Ascending aorta (tissue), 2 donors: ENCODE results near the gene PHKA2. TPM values are rescaled to one million over a fixed set of nuclear protein-coding genes. Genes with fewer than 3 reads are reported as not detected.

Experiments used
- DNase-seq, 2 donors: peaks; one replicate each; pipeline ENCODE4 v3.0.0-alpha.2; 2019; ENCODE audit warnings: low spot score in 2 of 2
- H3K27ac ChIP-seq, 2 donors: fragments of 200-600 bp; sonication (generic); one replicate each; pipeline ENCODE4 v1.5.1; 2016 to 2017; ENCODE audit warnings: mild to moderate bottlenecking in 1 of 2
- H3K27me3 ChIP-seq: fragments of 200-600 bp; sonication (generic); one replicate; pipeline ENCODE4 v1.5.1; 2017
- H3K36me3 ChIP-seq, 2 donors: fragments of 200-600 bp; sonication (generic); one replicate each; pipeline ENCODE4 v1.5.1; 2016
- H3K4me1 ChIP-seq, 2 donors: fragments of 200-600 bp; sonication (generic); one replicate each; pipeline ENCODE4 v1.5.1; 2016 to 2017; ENCODE audit warnings: mild to moderate bottlenecking in 1 of 2
- H3K4me3 ChIP-seq, 2 donors: fragments of 200-600 bp; sonication (generic); one replicate each; pipeline ENCODE4 v1.5.1; 2016 to 2017; ENCODE audit warnings: mild to moderate bottlenecking in 1 of 2
- H3K9me3 ChIP-seq, 2 donors: fragments of 200-600 bp; sonication (generic); one replicate each; pipeline ENCODE4 v1.5.1; 2016
- intact Hi-C: fragments of 100-400 bp; cut with DNase I; formaldehyde crosslinking; loops from one replicate; pipeline ENCODE4 v1.15.1; 2023
- total RNA-seq: library from RNA; depleted of rRNA; stranded (reverse); fragments of >200 nt; gene quantifications from one replicate; pipeline ENCODE4 v1.1.0, GENCODE V29; 2016
- TF ChIP-seq, protein P1 (sequence below), 3 experiments: fragments of 200-600 bp in 2 of 3; fragments of 450-650 bp in 1 of 3; sonication (generic) in 2 of 3; IDR thresholded peaks; one replicate each; pipeline ENCODE4 v1.5.1; 2016 to 2019; ENCODE audit warnings: antibody characterized with exemption in 3 of 3, mild to moderate bottlenecking in 1 of 3, moderate library complexity in 1 of 3

The PHKA2 gene
- total RNA-seq, 1 donor from 2014 or later: 16.0 TPM

GRCh38 chrX:18931972-18932371, 51.9 kb downstream of the PHKA2 start:
- Histone ChIP-seq H3K27me3 (no peaks in the 10 kb centered on the region), H3K4me3 (no peak overlapping the region), H3K4me1 (no peaks in the 10 kb centered on the region), H3K36me3 (peaks cover 0 to 7% of the 10 kb centered on the region in 2 donors), H3K9me3 (no peaks in the 10 kb centered on the region), H3K27ac (no peak overlapping the region)
- no peak for DNase-seq
- intact Hi-C loops: loop anchor here (5.0 kb wide), 2 partner anchors 185 to 400 kb away; no protein-coding TSS in a partner anchor
- TF ChIP-seq, protein P1, sequence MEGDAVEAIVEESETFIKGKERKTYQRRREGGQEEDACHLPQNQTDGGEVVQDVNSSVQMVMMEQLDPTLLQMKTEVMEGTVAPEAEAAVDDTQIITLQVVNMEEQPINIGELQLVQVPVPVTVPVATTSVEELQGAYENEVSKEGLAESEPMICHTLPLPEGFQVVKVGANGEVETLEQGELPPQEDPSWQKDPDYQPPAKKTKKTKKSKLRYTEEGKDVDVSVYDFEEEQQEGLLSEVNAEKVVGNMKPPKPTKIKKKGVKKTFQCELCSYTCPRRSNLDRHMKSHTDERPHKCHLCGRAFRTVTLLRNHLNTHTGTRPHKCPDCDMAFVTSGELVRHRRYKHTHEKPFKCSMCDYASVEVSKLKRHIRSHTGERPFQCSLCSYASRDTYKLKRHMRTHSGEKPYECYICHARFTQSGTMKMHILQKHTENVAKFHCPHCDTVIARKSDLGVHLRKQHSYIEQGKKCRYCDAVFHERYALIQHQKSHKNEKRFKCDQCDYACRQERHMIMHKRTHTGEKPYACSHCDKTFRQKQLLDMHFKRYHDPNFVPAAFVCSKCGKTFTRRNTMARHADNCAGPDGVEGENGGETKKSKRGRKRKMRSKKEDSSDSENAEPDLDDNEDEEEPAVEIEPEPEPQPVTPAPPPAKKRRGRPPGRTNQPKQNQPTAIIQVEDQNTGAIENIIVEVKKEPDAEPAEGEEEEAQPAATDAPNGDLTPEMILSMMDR (IDR thresholded peaks at IDR 0.05): peak; percentile 7 to 34 (median 7)

- peaks cover 0 to 15% of the 10 kb centered on the region in 2 donors for H3K36me3 ChIP-seq
These were observed 54.1 kb downstream of the PHKA2 start for GRCh38 chrX:18929775-18930174.

DNA sequence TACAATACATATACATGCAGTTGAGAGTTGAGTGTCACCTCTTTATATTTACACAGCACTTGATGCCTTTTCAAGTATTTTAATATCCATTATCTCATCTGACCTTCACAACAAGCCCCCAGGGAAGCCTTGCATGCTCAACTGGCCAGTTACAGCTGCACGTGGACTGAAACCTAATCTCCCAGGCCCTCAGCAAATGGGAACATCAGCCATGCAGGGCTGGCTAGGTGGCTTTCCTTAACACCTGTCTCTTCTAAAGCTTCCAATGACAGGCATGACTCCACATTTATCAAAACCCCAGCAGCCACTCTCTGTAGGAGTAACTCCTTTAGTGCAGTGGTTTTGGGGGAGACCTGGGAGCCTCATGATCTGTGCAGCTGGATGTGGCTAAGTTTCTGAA, 56.4 kb downstream of the PHKA2 start:
- DNase-seq: no peak
- Histone ChIP-seq H3K9me3 (no peaks in the 10 kb centered on the region), H3K27ac (no peak overlapping the region), H3K4me1 (no peaks in the 10 kb centered on the region), H3K36me3 (peaks cover 0 to 12% of the 10 kb centered on the region in 2 donors), H3K27me3 (no peaks in the 10 kb centered on the region), H3K4me3 (no peak overlapping the region)
- TF ChIP-seq, protein P1 (IDR thresholded peaks at IDR 0.05): no peak
- intact Hi-C loops: no loop called here

More at GRCh38 chrX:18929775-18930174, 54.1 kb downstream of the PHKA2 start:
- H3K27me3 ChIP-seq: no peaks in the 10 kb centered on the region
- H3K4me3 ChIP-seq: no peak overlapping the region
- TF ChIP-seq, protein P1 (IDR thresholded peaks at IDR 0.05): no peak
- H3K9me3 ChIP-seq: no peaks in the 10 kb centered on the region
- H3K4me1 ChIP-seq: no peaks in the 10 kb centered on the region
- intact Hi-C loops: loop anchor here (5.0 kb wide), 2 partner anchors 188 to 403 kb away; no protein-coding TSS in a partner anchor
- no peak for DNase-seq
- no peak overlapping the region for H3K27ac ChIP-seq

GRCh38 chrX:18924507-18925088, 59.3 kb downstream of the PHKA2 start:
- no peaks in the 10 kb centered on the region for H3K9me3 ChIP-seq
- peaks cover 0 to 12% of the 10 kb centered on the region in 2 donors for H3K36me3 ChIP-seq

GRCh38 chrX:18920566-18920965, 63.3 kb downstream of the PHKA2 start:
- H3K9me3 ChIP-seq: peaks cover 0 to 5% of the 10 kb centered on the region in 2 donors
- H3K27ac ChIP-seq: peak overlapping the region; percentile 14 to 61
- DNase-seq: no peak
- intact Hi-C loops: no loop called here
- H3K27me3 ChIP-seq: no peaks in the 10 kb centered on the region
- TF ChIP-seq, protein P1 (IDR thresholded peaks at IDR 0.05): no peak
- H3K36me3 ChIP-seq: peaks cover 9 to 19% of the 10 kb centered on the region in 2 donors
- no peak overlapping the region for H3K4me3 ChIP-seq
- no peaks in the 10 kb centered on the region for H3K4me1 ChIP-seq

More at GRCh38 chrX:18924507-18925088, 59.3 kb downstream of the PHKA2 start:
- no peak overlapping the region for H3K4me3 ChIP-seq
- no peaks in the 10 kb centered on the region for H3K4me1 ChIP-seq
- intact Hi-C loops: no loop called here
- H3K27ac ChIP-seq: no peak overlapping the region
- no peaks in the 10 kb centered on the region for H3K27me3 ChIP-seq
- TF ChIP-seq, protein P1 (IDR thresholded peaks at IDR 0.05): no peak
- DNase-seq: no peak
